ENCODE results near the gene PEX14.
A peak's percentile ranks its signal among the peaks of the same experiment; 100 is the strongest.

Gene PEX14

DNA sequence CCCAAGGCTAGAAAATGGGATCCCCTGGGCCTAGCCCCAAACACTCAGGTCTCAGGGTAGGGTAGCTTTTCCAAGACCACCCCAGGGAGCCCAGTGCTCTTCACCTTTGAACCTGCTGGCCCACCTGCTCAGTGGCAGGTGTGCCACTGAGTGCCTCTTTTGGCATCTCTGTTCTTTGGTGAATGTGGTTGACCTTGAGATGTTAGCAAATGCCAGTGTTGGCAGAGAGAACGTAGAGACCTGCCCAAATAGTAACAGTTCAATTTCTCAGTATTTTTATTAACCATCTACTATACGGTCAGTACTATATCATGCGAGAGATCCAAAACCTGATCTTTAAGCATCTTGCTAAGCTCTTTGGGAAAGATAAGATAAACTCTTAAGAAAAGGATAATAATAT lies 128.2 kb downstream of the PEX14 start:
- TF ChIP-seq RAD21 (IDR thresholded peaks at IDR 0.05; ENCODE audit: low read depth) (no peak), CREB1 (IDR thresholded peaks at IDR 0.05; ENCODE audit: low read depth) (no peak), TCF12 (IDR thresholded peaks at IDR 0.05; ENCODE audit: low read depth) (no peak), YY1 (IDR thresholded peaks at IDR 0.05; ENCODE audit: low read depth) (no peak), NFIC (IDR thresholded peaks at IDR 0.05) (no peak), TAF1 (IDR thresholded peaks at IDR 0.05; ENCODE audit: low read depth) (no peak), ZBTB7A (IDR thresholded peaks at IDR 0.05; ENCODE audit: low read depth) (no peak), EGR1 (IDR thresholded peaks at IDR 0.05) (no peak), EP300 (IDR thresholded peaks at IDR 0.05; ENCODE audit: borderline replicate concordance) (no peak), FOXM1 (IDR thresholded peaks at IDR 0.05; ENCODE audit: borderline replicate concordance, low read depth) (no peak), TEAD4 (IDR thresholded peaks at IDR 0.05) (no peak)
- TF ChIP-seq, protein P1, sequence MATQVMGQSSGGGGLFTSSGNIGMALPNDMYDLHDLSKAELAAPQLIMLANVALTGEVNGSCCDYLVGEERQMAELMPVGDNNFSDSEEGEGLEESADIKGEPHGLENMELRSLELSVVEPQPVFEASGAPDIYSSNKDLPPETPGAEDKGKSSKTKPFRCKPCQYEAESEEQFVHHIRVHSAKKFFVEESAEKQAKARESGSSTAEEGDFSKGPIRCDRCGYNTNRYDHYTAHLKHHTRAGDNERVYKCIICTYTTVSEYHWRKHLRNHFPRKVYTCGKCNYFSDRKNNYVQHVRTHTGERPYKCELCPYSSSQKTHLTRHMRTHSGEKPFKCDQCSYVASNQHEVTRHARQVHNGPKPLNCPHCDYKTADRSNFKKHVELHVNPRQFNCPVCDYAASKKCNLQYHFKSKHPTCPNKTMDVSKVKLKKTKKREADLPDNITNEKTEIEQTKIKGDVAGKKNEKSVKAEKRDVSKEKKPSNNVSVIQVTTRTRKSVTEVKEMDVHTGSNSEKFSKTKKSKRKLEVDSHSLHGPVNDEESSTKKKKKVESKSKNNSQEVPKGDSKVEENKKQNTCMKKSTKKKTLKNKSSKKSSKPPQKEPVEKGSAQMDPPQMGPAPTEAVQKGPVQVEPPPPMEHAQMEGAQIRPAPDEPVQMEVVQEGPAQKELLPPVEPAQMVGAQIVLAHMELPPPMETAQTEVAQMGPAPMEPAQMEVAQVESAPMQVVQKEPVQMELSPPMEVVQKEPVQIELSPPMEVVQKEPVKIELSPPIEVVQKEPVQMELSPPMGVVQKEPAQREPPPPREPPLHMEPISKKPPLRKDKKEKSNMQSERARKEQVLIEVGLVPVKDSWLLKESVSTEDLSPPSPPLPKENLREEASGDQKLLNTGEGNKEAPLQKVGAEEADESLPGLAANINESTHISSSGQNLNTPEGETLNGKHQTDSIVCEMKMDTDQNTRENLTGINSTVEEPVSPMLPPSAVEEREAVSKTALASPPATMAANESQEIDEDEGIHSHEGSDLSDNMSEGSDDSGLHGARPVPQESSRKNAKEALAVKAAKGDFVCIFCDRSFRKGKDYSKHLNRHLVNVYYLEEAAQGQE (IDR thresholded peaks at IDR 0.05; ENCODE audit: low read depth): no peak
- TF ChIP-seq, protein P2, sequence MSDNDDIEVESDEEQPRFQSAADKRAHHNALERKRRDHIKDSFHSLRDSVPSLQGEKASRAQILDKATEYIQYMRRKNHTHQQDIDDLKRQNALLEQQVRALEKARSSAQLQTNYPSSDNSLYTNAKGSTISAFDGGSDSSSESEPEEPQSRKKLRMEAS (IDR thresholded peaks at IDR 0.05): no peak
- TF ChIP-seq, protein P3, sequence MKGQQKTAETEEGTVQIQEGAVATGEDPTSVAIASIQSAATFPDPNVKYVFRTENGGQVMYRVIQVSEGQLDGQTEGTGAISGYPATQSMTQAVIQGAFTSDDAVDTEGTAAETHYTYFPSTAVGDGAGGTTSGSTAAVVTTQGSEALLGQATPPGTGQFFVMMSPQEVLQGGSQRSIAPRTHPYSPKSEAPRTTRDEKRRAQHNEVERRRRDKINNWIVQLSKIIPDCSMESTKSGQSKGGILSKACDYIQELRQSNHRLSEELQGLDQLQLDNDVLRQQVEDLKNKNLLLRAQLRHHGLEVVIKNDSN (IDR thresholded peaks at IDR 0.05): no peak

DNA sequence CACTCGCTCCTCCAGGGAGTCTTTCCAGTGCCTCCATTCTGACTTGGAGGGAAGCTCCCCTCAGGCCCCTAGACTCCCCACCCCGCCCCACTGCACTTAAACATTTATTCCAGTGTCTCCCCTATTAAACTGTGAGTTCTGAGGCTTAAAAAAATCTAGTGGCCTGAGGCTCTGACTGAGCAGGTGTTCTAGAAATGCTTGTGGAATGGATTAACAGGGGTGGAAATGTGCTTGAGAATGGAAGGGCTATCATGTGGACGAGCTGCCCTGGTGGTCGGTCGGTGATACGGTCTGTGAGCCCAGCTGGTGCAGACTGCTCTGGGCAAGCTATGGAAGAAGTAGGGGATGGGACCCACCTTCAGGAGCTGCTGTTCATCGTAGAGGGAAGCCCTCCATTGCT lies 130.2 kb downstream of the PEX14 start:
- TF ChIP-seq CREB1 (IDR thresholded peaks at IDR 0.05; ENCODE audit: low read depth) (no peak), EP300 (IDR thresholded peaks at IDR 0.05; ENCODE audit: borderline replicate concordance) (no peak), TEAD4 (IDR thresholded peaks at IDR 0.05) (no peak), CEBPB (IDR thresholded peaks at IDR 0.05) (no peak), NFIC (IDR thresholded peaks at IDR 0.05) (no peak), TAF1 (IDR thresholded peaks at IDR 0.05; ENCODE audit: low read depth) (no peak)
- TF ChIP-seq, protein P2 (IDR thresholded peaks at IDR 0.05): no peak
- TF ChIP-seq, protein P3 (IDR thresholded peaks at IDR 0.05): no peak
- TF ChIP-seq, protein P1 (IDR thresholded peaks at IDR 0.05; ENCODE audit: low read depth): no peak

DNA sequence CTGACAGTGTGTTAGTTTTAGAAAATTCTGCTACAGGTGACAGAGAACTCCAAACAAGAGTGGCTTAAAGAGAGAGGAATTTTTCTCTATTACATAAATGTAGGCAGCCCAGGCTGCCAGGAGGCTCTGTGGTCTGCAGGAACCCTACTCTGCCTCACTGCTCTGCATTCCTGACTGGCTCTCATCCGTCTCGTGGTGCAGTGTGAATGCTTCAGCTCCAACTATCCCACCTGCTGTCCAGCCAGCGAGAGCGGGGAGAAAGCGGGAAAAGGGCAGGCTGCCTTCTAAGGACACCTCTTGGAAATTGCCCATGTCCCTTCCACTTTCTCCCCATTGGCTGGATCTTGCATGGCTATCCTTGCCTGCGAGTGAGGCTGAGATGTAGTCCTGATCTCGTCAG lies 131.3 kb downstream of the PEX14 start:
- TF ChIP-seq FOXM1 (IDR thresholded peaks at IDR 0.05; ENCODE audit: borderline replicate concordance, low read depth) (no peak), YY1 (IDR thresholded peaks at IDR 0.05; ENCODE audit: low read depth) (no peak), RAD21 (IDR thresholded peaks at IDR 0.05; ENCODE audit: low read depth) (0 out of 2 replicates have a peak, but pooled peaks have one; percentile 9), TEAD4 (IDR thresholded peaks at IDR 0.05) (peak; percentile 62), TAF1 (IDR thresholded peaks at IDR 0.05; ENCODE audit: low read depth) (no peak)
- TF ChIP-seq, protein P2 (IDR thresholded peaks at IDR 0.05): peak; percentile 77
- TF ChIP-seq, protein P3 (IDR thresholded peaks at IDR 0.05): peak; percentile 62

DNA sequence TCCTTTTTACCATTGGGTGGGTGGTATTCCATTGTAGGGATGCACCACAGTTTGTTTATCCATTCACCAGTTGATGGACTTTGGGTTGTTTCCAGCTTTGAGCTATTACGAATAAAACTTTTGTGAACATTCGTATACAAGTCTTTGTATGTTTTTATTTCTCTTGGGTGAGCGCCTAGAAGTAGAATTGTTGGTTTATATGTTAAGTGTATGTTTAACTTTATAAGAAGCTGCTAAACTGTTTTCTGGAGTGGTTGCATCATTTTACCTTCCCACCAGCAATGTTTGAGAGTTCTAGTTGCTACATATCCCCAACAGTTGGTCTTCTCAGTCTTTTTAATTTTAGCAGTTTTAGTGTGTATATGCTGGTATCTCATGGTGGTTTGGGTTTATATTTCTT lies 132.5 kb downstream of the PEX14 start:
- TF ChIP-seq, protein P1 (IDR thresholded peaks at IDR 0.05; ENCODE audit: low read depth): no peak
- TF ChIP-seq CREB1 (IDR thresholded peaks at IDR 0.05; ENCODE audit: low read depth) (no peak), RAD21 (IDR thresholded peaks at IDR 0.05; ENCODE audit: low read depth) (no peak), YY1 (IDR thresholded peaks at IDR 0.05; ENCODE audit: low read depth) (no peak)

Data from Ishikawa (cell line).